CD4-positive, alpha-beta T cell treated with Interleukin-4 for 4 hours (primary cell): ENCODE data around the gene MYL6.
"Not testable (repeated sequence)": the region's sequence is repeated elsewhere in the genome, so short reads cannot be mapped to it uniquely, and the experiment has no call there.

Experiments used
- DNase-seq: peaks from one replicate; pipeline ENCODE4 v3.0.0-alpha.2; 2020

The MYL6 gene

GRCh38 chr12:56129942-56130495 lies 28.1 kb upstream of the MYL6 start:
- no peak for DNase-seq

- no peak for DNase-seq
Observed at GRCh38 chr12:56130876-56131275, 27.3 kb upstream of the MYL6 start.

GRCh38 chr12:56134897-56135296 lies 23.3 kb upstream of the MYL6 start:
- DNase-seq, result no peak

- no peak for DNase-seq
Observed at GRCh38 chr12:56137853-56138571, 20.1 kb upstream of the MYL6 start.

- DNase-seq, result no peak
Observed at GRCh38 chr12:56141946-56142784, 16.0 kb upstream of the MYL6 start.

- DNase-seq, result peak; percentile 44
Observed at GRCh38 chr12:56143217-56143616, 14.9 kb upstream of the MYL6 start.

- no peak for DNase-seq
Observed at GRCh38 chr12:56143870-56144269, 14.3 kb upstream of the MYL6 start.

GRCh38 chr12:56145217-56145616 lies 12.9 kb upstream of the MYL6 start:
- DNase-seq, result no peak

GRCh38 chr12:56146492-56147460 lies 11.4 kb upstream of the MYL6 start:
- DNase-seq, result no peak

GRCh38 chr12:56150563-56150962 lies 7.6 kb upstream of the MYL6 start:
- no peak for DNase-seq

- peak; percentile 66 for DNase-seq
Observed at GRCh38 chr12:56151672-56152131, 6.5 kb upstream of the MYL6 start.

GRCh38 chr12:56152132-56152755 lies 5.9 kb upstream of the MYL6 start, which contains the start of gene MYL6B:
MYL6B (plus strand) TSS chr12:56152587; CDS start chr12:56153919, 1,332 bp downstream.
- peak; percentile 92 for DNase-seq

- DNase-seq, result no peak
Observed at GRCh38 chr12:56152756-56153677, 5.1 kb upstream of the MYL6 start.

- DNase-seq, result no peak
Observed at GRCh38 chr12:56153678-56154065, 4.5 kb upstream of the MYL6 start.

GRCh38 chr12:56154246-56154771 lies 3.9 kb upstream of the MYL6 start:
- DNase-seq, result no peak

- no peak for DNase-seq
Observed at GRCh38 chr12:56154818-56155217, 3.3 kb upstream of the MYL6 start.

GRCh38 chr12:56155256-56155845 lies 2.8 kb upstream of the MYL6 start:
- DNase-seq, result no peak

- not testable (repeated sequence) for DNase-seq
Observed at GRCh38 chr12:56156464-56157200, 1.5 kb upstream of the MYL6 start.
